ENCODE measurements around the gene ANXA6. TPM values are rescaled to one million over a fixed set of nuclear protein-coding genes. Genes with fewer than 3 reads are reported as not detected.

The ANXA6 gene
- total RNA-seq, 1 donor from 2014 or later = 197 TPM

- DNase-seq (ENCODE audit: low spot score in 2 of 2, unreplicated experiment in 2 of 2) = no peak
- Mint-ChIP-seq H3K27ac (no peak overlapping the region), H3K27me3 (ENCODE audit: low read depth) (no peaks in the 10 kb centered on the region), H3K4me1 (no peaks in the 10 kb centered on the region), H3K9me3 (no peaks in the 10 kb centered on the region), H3K4me3 (no peak overlapping the region), H3K36me3 (peaks cover 30% of the 10 kb centered on the region)
- no peak for TF ChIP-seq CTCF (IDR thresholded peaks at IDR 0.05; ENCODE audit: unreplicated experiment)
Observed at GRCh38 chr5:151053796-151054462, 103.7 kb downstream of the ANXA6 start.

- TF ChIP-seq CTCF (IDR thresholded peaks at IDR 0.05; ENCODE audit: unreplicated experiment) = no peak
- no peaks in the 10 kb centered on the region for H3K9me3 Mint-ChIP-seq
- H3K27me3 Mint-ChIP-seq (ENCODE audit: low read depth) = no peaks in the 10 kb centered on the region
- DNase-seq (ENCODE audit: low spot score in 2 of 2, unreplicated experiment in 2 of 2) = no peak
- H3K27ac Mint-ChIP-seq = no peak overlapping the region
- H3K36me3 Mint-ChIP-seq = peaks cover 32% of the 10 kb centered on the region
- H3K4me1 Mint-ChIP-seq = no peaks in the 10 kb centered on the region
- no peak overlapping the region for H3K4me3 Mint-ChIP-seq
Observed at GRCh38 chr5:151052836-151053235, 104.7 kb downstream of the ANXA6 start.

- Mint-ChIP-seq H3K9me3 (no peaks in the 10 kb centered on the region), H3K4me1 (no peaks in the 10 kb centered on the region), H3K36me3 (peaks cover 33% of the 10 kb centered on the region), H3K4me3 (no peak overlapping the region), H3K27ac (no peak overlapping the region), H3K27me3 (ENCODE audit: low read depth) (no peaks in the 10 kb centered on the region)
- no peak for DNase-seq (ENCODE audit: low spot score in 2 of 2, unreplicated experiment in 2 of 2)
- peak; percentile 23 for TF ChIP-seq CTCF (IDR thresholded peaks at IDR 0.05; ENCODE audit: unreplicated experiment)
Observed at GRCh38 chr5:151051931-151052608, 105.5 kb downstream of the ANXA6 start.

GRCh38 chr5:151051066-151051930, 106.3 kb downstream of the ANXA6 start:
- H3K27ac Mint-ChIP-seq = no peak overlapping the region
- no peaks in the 10 kb centered on the region for H3K27me3 Mint-ChIP-seq (ENCODE audit: low read depth)
- no peak overlapping the region for H3K4me3 Mint-ChIP-seq
- DNase-seq (ENCODE audit: low spot score in 2 of 2, unreplicated experiment in 2 of 2) = peak in 1 of 2 experiments; percentile 71
- no peaks in the 10 kb centered on the region for H3K9me3 Mint-ChIP-seq
- H3K36me3 Mint-ChIP-seq = peaks cover 33% of the 10 kb centered on the region
- peak; percentile 55 for TF ChIP-seq CTCF (IDR thresholded peaks at IDR 0.05; ENCODE audit: unreplicated experiment)
- H3K4me1 Mint-ChIP-seq = no peaks in the 10 kb centered on the region

Other genes with a start within 250 kb of the ANXA6 start
- gene GPX3, start 137.2 kb downstream of the ANXA6 start, total RNA-seq = 2.0 to 2.6 TPM (median 2.4 TPM) in 3 replicates
- gene TNIP1, start 76.7 kb downstream of the ANXA6 start, total RNA-seq = 80.4 to 84.1 TPM (median 81.8 TPM) in 3 replicates
- gene CCDC69, start 66.3 kb upstream of the ANXA6 start, total RNA-seq = 4.7 to 5.5 TPM (median 4.8 TPM) in 3 replicates
- 41.8 to 42.9 TPM (median 42.7 TPM) in 3 replicates for gene GM2A, start 95.4 kb upstream of the ANXA6 start, total RNA-seq
- not detected in 3 replicates for gene SLC36A3, start 146.0 kb upstream of the ANXA6 start, total RNA-seq
- gene SLC36A2, start 189.8 kb upstream of the ANXA6 start, total RNA-seq = not detected in 3 replicates

Measured in mesothelial cell of epicardium (in vitro differentiated cells).